SIG-M5 (cell line): ENCODE data around the gene PALD1.

Experiments
- DNase-seq: peaks from one replicate; lab custom pipeline; 2025; lab: John Stamatoyannopoulos, UW

Gene PALD1

DNA sequence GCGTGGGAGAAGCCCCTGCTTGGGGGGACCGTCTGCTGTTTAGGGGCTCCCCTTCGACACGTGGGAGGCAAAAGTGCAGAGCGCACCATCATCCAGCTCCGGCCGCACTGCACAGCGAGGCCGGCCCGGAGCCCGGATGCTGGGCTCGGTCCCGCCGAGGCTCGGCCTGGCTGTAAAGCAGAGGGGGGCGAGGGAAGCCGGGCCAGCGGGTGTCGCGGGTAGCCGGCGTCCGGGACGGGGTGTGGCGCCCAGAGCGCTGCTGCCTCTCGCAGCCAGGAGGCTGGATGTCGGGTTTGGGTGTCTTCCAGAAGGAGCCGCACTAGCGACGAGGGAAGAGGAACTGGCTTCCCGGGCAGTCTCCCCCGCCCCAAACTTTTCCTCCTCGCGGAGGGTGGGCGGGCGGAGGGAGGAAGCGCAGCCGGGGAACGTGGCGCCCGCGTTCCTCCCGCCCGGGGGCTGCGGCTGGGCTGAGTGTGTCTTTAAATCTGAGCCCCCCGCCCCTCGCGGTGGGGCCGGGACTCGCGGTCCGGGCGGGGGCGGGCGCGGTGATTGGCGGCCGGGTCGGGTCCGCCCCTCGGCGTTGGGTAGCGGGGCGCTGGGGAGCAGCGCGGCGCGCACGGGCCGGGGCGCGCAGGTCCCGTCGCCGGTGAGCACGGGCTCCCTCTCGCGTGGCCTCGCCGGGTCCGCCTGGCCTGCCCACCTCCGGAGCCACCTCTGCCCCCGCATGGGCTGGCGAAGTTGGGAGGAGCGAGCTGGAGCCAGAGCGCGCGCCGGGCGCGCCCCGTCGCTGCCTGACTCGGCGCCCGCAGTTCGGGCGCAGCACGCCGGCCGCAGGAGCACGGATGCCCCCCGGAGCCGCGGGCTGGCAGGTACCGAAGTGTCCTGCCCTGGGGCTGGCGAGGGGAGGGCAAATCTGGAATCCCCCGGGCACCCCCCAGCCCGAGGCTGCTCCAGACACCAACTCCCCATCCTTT lies at the start of gene PALD1:
Gene PALD1, plus strand, starts transcription at position 577 of the 974 bp plus-strand sequence. CDS start 47,185 bp downstream, outside the sequence.
- DNase-seq, result no peak

GRCh38 chr10:70430493-70431445 lies 47.8 kb upstream of the PALD1 start:
- DNase-seq, result no peak

GRCh38 chr10:70432101-70432500 lies 46.5 kb upstream of the PALD1 start:
- no peak for DNase-seq

DNA sequence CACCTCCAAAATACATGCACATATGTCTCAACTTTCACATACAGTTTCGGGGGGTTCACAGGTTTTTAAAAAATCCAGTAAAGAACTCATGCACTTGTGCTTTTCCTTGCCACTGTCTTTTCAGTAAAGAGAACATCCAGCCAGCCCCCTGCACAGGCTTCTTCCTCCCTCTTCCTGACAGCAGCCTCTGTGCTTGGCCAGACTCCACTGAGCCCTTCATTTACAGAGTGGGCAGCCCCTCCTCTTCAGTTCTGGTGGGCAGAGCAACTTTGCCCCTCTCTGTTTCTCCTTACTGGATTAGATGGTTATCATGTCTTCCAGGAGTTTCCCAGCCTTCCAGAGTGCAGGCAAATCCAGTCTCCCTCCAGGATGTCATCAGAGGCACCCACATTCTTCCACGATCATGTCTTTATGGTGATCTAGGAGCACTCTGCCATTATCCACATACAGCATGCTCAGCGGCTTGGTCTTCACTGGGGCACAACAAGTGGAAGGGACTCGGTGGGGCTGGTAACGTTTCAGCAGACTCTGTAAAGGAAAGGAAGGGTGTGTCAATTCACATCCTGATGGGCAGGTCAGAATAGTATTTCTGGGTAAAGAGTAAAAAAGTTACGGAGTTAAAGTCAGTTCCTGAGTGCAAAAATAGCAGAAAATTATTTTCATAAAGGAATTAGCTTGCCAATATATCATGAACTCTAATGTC lies 45.9 kb upstream of the PALD1 start:
- no peak for DNase-seq

GRCh38 chr10:70433581-70434280 lies 44.8 kb upstream of the PALD1 start:
- no peak for DNase-seq

DNA sequence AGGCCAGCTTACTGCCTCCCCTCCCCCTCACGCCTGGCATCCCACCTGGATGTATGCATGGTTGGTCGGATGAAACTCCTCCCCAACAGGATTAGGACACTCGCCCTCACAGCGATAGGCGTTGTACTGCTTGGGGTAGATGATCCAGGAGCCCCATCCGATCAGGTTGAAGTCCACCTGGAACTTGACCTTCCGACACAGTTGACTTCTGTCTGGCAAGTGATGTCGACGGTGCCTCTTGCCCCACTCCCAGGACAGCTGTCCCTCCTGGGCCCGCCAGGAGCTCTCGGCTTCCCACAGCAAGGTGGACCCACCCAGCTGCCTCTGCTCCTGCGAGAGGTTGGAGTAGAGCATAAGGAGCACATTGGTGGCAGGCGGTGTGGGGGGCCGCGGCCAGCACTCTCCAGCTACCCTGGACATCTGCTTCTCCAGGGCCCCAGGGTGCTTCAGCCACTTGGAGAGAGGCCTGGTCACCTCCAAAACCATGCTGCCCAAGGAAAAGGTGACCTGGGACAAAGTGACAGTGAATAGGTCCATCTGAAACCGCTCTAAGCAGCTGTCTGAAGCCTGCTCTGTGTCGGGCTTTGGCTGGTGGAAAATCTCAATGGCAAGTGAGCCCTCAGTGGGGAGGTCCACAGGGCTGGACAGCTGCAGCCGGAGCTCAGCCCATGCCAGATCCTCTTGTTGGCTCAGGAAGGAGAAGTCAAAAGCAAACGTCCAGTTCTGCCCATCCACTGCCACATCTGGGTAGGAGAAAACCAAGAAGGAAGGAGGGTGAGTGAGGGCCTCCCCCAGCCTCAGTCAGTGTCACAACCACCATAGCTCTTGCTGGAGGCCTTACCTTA lies 43.1 kb upstream of the PALD1 start:
- no peak for DNase-seq

DNA sequence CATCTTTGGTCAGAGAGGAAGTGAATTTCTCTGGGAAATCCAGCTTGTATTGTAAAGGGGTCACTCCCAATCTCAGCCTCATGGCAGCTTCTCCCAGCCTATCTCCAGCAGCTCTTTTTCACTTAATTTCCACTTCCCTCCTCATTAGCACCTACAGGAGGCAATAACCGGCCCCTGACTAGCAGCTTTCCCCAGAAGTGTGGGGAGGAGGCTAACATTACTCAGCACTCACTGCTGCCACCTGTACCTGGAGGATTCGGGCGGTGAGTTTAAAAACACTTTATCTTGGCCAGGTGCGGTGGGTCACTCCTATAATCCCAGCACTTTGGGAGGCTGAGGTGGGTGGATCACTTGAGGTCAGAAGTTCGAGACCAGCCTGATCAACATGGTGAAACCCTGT lies 40.8 kb upstream of the PALD1 start:
- no peak for DNase-seq

DNA sequence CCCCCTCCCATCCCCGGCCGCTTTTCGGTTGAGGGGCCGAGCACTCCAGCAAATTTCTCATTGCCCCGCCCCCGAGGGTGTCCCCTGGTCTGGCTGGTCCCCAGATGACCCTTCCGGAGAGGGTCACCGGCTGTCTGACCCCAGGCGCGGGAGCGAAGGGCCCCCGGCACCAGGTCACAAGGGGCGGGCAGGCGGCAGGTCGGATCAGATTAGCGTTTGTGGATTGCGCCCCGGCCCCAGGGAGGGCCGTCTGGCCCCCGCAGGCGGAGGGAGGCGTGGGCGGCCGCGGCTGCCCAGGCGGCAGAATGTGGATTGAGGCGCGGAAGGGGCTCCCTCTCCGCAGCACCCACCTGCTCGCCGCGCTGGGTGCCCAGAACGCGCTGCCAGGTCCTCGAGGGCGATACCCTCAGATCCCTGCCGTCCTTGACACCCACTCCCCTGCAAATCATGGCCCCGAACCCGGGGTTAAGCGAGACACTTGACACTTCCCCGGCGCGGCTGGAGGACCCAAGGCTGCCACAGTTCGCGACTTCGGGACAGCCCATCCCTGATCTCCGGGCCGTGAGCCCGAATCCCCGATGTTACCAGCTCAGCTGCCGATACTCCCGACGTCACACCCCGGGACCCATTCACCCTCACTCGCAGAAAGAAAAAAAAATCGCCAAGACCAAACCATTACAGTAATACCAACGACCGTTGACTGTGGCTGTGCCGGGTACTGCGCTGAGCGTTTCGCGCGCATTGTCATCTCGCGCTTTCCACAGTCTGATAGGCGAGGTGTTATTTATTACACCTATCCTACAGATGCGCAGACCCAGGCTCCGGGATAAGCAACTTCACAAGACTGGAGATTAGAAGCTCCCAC lies 38.0 kb upstream of the PALD1 start:
- DNase-seq, result no peak

DNA sequence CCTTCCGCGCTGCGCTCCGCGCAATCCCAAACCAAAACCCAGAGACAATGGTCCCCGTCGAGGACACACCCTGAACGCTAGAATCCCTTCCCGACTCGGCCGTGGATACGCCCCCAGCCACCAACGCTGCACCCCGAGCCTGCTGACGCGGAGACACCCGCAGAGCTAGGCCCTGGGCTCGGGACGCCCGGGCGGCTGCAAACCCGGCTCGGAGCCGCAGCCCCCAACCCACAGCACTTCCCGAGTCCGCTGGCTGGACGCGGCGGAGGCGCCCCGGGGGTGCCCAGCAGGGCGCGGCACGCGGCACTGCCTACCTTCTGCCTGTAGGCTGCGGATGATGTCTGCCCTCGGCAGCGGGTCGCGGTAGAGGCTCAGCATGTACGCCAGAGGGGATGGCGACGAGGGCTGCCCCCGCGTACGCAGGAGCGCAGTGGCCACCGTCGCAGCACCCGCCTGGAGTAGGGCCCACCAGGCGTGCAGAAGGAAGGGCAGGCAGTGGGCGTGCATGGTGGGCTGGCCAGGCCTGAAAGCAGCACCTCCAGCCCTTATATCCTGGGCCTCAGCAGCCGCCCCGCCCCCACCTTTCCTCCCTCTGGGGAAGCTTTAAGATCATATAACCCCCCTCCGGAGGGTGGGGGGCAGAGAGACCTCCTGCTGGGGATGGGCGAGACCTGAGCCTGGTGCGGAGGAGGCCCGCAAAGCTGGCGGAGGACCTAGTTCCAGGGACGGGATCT lies 37.2 kb upstream of the PALD1 start, which contains the start of gene NODAL:
Gene NODAL, minus strand, starts transcription at position 521 of the 734 bp plus-strand sequence. Its CDS starts 14 bp downstream, at position 507.
- no peak for DNase-seq

- DNase-seq, result no peak
These were observed 36.7 kb upstream of the PALD1 start for GRCh38 chr10:70441895-70442309.

GRCh38 chr10:70442332-70442988 lies 36.1 kb upstream of the PALD1 start:
- no peak for DNase-seq

GRCh38 chr10:70444744-70445143 lies 33.8 kb upstream of the PALD1 start:
- no peak for DNase-seq

GRCh38 chr10:70445718-70446657 lies 32.6 kb upstream of the PALD1 start:
- DNase-seq, result no peak

- DNase-seq, result no peak
These were observed 30.3 kb upstream of the PALD1 start for GRCh38 chr10:70448236-70448635.

GRCh38 chr10:70455213-70455630 lies 23.3 kb upstream of the PALD1 start:
- DNase-seq, result no peak

GRCh38 chr10:70456164-70456563 lies 22.4 kb upstream of the PALD1 start:
- DNase-seq, result no peak
